ENCODE measurements around the gene HPN. TPM values are rescaled to one million over a fixed set of nuclear protein-coding genes. Genes with fewer than 3 reads are reported as not detected.
"Not testable (repeated sequence)": the region's sequence is repeated elsewhere in the genome, so short reads cannot be mapped to it uniquely, and the experiment has no call there.

Gene HPN
- polyA plus RNA-seq, 1 experiment = not detected

GRCh38 chr19:35011091-35011689 lies 30.3 kb upstream of the HPN start:
- POLR2A ChIA-PET = interaction anchor here (0.7 kb wide), 1 partner anchor 33 kb away, joined by 8 read pairs; no protein-coding TSS in a partner anchor
- no peak for DNase-seq (ENCODE audit: low read depth, low spot score)

GRCh38 chr19:35011737-35012682 lies 29.5 kb upstream of the HPN start:
- CTCF ChIA-PET = interaction anchor here (1.0 to 2.1 kb wide), 5 partner anchors 9 to 40 kb away, joined by 3 to 31 read pairs (median 4); no protein-coding TSS in a partner anchor
- no peak for DNase-seq (ENCODE audit: low read depth, low spot score)
- no peaks in the 10 kb centered on the region; the same call in 1 of the 2 replicates for H3K9me3 ChIP-seq (ENCODE audit: control insufficient read depth, insufficient read depth, low read length)
- no peaks in the 10 kb centered on the region for H3K27me3 ChIP-seq (ENCODE audit: control insufficient read depth, insufficient read depth, low read length)
- no peak overlapping the region for H3K4me3 ChIP-seq (ENCODE audit: low read depth, low read length)
- H3K27ac ChIP-seq (ENCODE audit: low read depth, low read length) = no peak overlapping the region
- POLR2A ChIA-PET = no interaction called here
- TF ChIP-seq CTCF (IDR thresholded peaks at IDR 0.05; ENCODE audit: low read depth, low read length) = no peak

More at GRCh38 chr19:35011091-35011689, 30.3 kb upstream of the HPN start:
- CTCF ChIA-PET = interaction anchor here (0.7 kb wide), 1 partner anchor 43 kb away, joined by 6 read pairs; no protein-coding TSS in a partner anchor
- no peak for TF ChIP-seq CTCF (IDR thresholded peaks at IDR 0.05; ENCODE audit: low read depth, low read length)
- Histone ChIP-seq H3K27me3 (ENCODE audit: control insufficient read depth, insufficient read depth, low read length) (no peaks in the 10 kb centered on the region), H3K9me3 (ENCODE audit: control insufficient read depth, insufficient read depth, low read length) (no peaks in the 10 kb centered on the region; the same call in 1 of the 2 replicates), H3K27ac (ENCODE audit: low read depth, low read length) (no peak overlapping the region), H3K4me3 (ENCODE audit: low read depth, low read length) (no peak overlapping the region)

DNA sequence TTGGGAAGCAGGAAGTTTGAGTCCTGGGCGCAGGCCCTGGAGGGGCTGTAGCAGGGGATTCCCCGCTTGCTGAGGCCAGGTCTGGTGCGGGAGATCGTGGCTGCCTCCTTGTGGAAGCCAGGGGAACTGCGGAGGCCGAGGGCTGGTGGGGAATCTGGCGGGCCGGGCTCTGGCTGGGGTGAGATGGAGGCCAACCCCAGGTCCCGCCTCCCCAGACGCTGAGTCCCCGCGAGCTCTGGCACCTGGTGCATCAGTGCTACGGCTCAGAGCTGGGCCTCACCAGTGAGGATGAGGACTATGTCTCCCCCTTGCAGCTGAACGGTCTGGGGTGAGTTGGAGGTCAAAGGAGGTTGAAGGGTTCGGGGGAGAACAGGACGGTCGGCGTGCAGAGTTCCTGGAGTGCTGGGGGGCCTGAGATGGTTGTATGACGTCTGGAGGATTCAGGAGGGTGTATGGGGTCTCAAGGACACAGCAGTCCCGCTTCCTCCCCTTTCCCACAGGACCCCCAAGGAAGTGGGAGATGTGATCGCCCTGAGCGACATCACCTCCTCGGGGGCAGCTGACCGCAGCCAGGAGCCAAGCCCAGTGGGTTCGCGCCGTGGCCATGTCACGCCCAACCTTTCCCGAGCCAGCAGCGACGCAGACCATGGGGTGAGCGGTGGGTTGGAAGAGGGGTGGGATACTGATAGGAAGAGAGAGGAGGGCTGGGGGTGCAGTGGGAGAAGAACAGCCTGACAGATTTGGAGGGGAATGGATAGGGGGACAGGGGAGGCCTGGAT lies 28.3 kb upstream of the HPN start:
- Histone ChIP-seq H3K27me3 (ENCODE audit: control insufficient read depth, insufficient read depth, low read length) (no peaks in the 10 kb centered on the region), H3K27ac (ENCODE audit: low read depth, low read length) (no peak overlapping the region), H3K9me3 (ENCODE audit: control insufficient read depth, insufficient read depth, low read length) (no peaks in the 10 kb centered on the region; the same call in 1 of the 2 replicates), H3K4me3 (ENCODE audit: low read depth, low read length) (no peak overlapping the region)
- CTCF ChIA-PET = interaction anchor here (0.6 to 2.1 kb wide), 6 partner anchors 10 to 54 kb away, joined by 3 to 31 read pairs (median 4); no protein-coding TSS in a partner anchor
- TF ChIP-seq CTCF (IDR thresholded peaks at IDR 0.05; ENCODE audit: low read depth, low read length) = peak; percentile 97
- POLR2A ChIA-PET = no interaction called here
- DNase-seq (ENCODE audit: low read depth, low spot score) = no peak

DNA sequence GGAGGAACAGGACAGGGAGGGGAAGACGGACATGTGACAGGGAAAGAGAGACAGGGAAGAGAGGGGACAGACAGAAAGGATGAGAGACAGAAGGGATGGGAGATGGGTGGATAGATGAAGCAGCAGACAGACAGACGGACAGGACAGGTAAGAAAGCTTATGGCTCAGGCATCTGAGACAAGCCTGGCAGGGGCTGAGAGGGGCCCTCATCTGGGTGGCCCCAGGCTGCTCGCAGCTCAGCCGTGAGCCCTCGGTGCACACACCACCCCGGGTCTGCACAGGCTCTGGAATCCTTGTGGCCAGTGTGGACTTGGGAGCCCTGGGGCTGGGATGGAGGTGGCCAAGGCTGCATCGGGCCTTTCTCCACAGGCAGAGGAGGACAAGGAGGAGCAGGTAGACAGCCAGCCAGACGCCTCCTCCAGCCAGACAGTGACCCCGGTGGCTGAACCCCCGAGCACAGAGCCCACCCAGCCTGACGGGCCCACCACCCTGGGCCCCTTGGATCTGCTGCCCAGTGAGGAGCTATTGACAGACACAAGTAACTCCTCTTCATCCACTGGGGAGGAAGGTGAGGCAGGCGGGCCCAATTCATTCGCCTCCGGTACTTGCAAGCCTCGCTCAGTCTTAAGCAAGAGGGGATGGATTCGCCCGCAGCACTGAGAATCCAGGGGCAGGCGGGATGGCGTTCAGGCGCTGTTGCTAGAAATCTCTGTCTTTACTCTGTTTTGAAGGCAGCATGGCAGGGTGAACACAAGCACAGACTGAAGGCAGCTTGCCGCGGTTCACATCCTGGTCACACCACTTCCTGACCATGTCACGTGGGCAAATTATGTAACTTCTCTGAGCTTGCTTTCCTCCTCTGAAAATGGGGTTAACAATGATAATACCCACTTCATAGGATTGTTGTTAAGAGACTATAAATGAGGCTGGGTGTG lies 27.4 kb upstream of the HPN start:
- no peak for DNase-seq (ENCODE audit: low read depth, low spot score)
- H3K9me3 ChIP-seq (ENCODE audit: control insufficient read depth, insufficient read depth, low read length) = no peaks in the 10 kb centered on the region; the same call in 1 of the 2 replicates
- no peak overlapping the region for H3K27ac ChIP-seq (ENCODE audit: low read depth, low read length)
- ChIA-PET POLR2A (no interaction called here), CTCF (interaction anchor here (1.8 kb wide), 1 partner anchor 41 kb away, joined by 11 read pairs; no protein-coding TSS in a partner anchor)
- no peak for TF ChIP-seq CTCF (IDR thresholded peaks at IDR 0.05; ENCODE audit: low read depth, low read length)
- no peak overlapping the region for H3K4me3 ChIP-seq (ENCODE audit: low read depth, low read length)
- H3K27me3 ChIP-seq (ENCODE audit: control insufficient read depth, insufficient read depth, low read length) = no peaks in the 10 kb centered on the region

DNA sequence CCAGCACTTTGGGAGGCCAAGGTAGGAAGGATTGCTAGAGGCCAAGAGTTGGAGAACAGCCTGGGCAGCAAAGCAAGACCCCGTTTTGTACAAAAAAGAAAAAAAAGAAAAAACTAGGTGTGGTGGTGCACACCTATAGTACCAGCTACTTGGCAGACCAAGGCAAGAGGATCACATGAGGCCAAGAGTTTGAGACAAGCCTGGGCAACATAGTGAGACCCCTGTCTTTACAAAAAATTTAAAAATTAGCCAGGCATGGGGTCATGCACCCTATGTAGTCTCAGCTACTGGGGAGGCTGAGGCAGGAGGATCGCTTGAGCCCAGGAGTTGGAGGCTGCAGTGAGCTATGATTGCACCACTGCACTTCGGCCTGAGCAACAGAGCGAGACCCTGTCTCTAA lies 26.7 kb upstream of the HPN start:
- CTCF ChIA-PET = interaction anchor here (1.8 kb wide), 1 partner anchor 42 kb away, joined by 11 read pairs; no protein-coding TSS in a partner anchor
- H3K9me3 ChIP-seq (ENCODE audit: control insufficient read depth, insufficient read depth, low read length); POLR2A ChIA-PET: not testable (repeated sequence)

More for the DNA sequence above, 26.7 kb upstream of the HPN start:
- not testable (repeated sequence) for H3K27ac ChIP-seq (ENCODE audit: low read depth, low read length); H3K27me3 ChIP-seq (ENCODE audit: control insufficient read depth, insufficient read depth, low read length); DNase-seq (ENCODE audit: low read depth, low spot score); H3K4me3 ChIP-seq (ENCODE audit: low read depth, low read length)
